Activated naive CD8-positive, alpha-beta T cell treated with anti-CD3 and anti-CD28 coated beads for 36 hours (primary cell): ENCODE results near the gene RALGPS1. TPM values are rescaled to one million over a fixed set of nuclear protein-coding genes. Genes with fewer than 3 reads are reported as not detected.

Experiments used
- DNase-seq: peaks from one replicate; pipeline ENCODE4 v3.0.0; 2021
- H3K27ac Mint-ChIP-seq: one replicate; pipeline ENCODE4 v1.8.0; 2022; ENCODE audit warnings: mild to moderate bottlenecking, moderate library complexity, mixed read lengths
- H3K27me3 Mint-ChIP-seq: one replicate; pipeline ENCODE4 v1.8.0; 2022; ENCODE audit warnings: mild to moderate bottlenecking, mixed read lengths
- H3K36me3 Mint-ChIP-seq: one replicate; pipeline ENCODE4 v1.8.0; 2021; ENCODE audit warnings: mild to moderate bottlenecking, mixed read lengths
- H3K4me1 Mint-ChIP-seq: one replicate; pipeline ENCODE4 v1.8.0; 2021; ENCODE audit warnings: mixed read lengths
- H3K4me3 Mint-ChIP-seq: one replicate; pipeline ENCODE4 v1.8.0; 2022; ENCODE audit warnings: mild to moderate bottlenecking, moderate library complexity, mixed read lengths
- H3K9me3 Mint-ChIP-seq: one replicate; pipeline ENCODE4 v1.8.0; 2022; ENCODE audit warnings: mixed read lengths
- total RNA-seq, 2 experiments: library from RNA; stranded (reverse); gene quantifications; one replicate each; pipeline ENCODE4 v1.2.3, GENCODE V29; 2021

Gene RALGPS1
- total RNA-seq, 2 experiments from 2014 or later: 0.56 to 1.1 TPM

DNA sequence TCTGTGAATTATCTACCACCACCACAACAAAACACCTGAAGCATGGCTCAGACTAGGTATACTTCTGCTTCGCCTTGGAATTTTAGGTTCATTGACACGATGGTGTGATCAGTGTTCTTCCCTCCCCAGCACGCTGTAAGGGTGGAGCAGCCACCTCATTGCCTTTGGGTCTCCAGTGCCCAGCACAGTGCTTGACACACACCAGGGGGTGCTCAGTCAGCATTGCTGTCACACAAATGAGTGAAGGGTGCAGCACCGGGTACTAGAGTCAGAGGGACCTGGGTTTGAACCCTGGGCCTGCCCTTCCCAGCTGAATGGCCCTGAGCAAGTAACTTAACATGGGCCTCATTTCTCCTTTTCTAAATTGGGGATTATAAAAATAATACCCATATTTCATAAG is 217.8 kb downstream of the RALGPS1 start:
- Mint-ChIP-seq H3K36me3 (no peaks in the 10 kb centered on the region), H3K27me3 (no peaks in the 10 kb centered on the region), H3K4me1 (no peaks in the 10 kb centered on the region), H3K27ac (no peak overlapping the region), H3K9me3 (no peaks in the 10 kb centered on the region), H3K4me3 (no peak overlapping the region)
- DNase-seq: no peak

DNA sequence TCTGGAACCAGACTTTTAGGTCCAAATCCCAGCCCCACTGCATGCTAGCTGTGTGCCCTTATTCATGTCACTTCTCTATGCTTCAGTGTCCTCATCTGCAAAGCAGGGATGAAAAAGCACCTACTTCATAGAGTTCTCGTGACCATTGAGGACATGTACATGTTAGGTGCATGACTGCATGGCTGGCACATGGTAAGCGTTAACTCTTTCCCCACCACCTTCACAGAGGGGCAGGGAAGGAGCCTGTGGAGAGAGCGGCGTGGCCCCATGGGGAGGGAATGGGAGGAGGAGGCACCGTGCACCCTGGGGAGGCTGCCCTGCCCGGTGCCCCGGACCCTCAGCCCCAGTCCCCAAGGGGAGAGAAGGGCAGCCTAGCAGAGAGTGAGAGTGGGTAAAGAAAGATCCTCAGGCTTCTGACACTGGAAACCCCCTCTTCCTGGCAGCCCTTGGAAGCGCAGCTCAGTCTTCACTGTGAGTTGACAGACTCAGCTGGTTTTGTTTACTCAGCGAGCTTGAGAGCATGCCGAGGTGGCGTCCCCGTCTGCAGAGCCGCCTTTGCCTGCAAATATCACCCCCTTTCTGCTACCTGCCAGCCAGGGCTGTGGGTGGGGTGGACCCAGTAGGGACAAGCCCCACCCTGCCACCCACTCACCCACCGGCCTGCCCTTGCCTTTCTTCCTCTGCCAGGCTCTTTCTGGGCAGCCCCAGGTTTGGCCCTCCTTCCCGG is 218.5 kb downstream of the RALGPS1 start:
- Mint-ChIP-seq H3K9me3 (no peaks in the 10 kb centered on the region), H3K36me3 (no peaks in the 10 kb centered on the region), H3K4me1 (no peaks in the 10 kb centered on the region), H3K27me3 (no peaks in the 10 kb centered on the region), H3K27ac (no peak overlapping the region), H3K4me3 (no peak overlapping the region)
- DNase-seq: no peak

DNA sequence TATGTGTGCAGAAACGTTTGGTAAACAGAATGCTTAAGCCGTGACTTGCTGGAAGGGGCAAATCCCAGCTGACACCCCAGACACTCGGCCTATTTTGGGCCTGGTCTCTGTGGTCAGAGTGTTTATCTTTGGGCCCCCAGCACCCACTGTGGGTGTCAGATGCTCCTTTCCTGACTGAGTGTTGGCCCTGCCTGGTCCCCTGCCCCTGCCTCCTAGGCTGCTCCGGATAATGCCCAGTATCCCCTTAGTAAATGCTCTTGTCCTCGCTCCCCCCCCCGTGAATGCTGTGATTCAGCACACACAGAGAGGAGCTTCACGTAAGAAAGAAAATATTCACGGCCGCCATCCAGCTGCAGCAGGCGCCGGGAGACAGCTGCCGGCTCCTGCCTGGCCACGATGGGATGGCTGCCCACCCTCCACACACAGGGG is 219.2 kb downstream of the RALGPS1 start:
- H3K4me1 Mint-ChIP-seq: no peaks in the 10 kb centered on the region
- no peak overlapping the region for H3K4me3 Mint-ChIP-seq
- H3K9me3 Mint-ChIP-seq: no peaks in the 10 kb centered on the region
- no peak overlapping the region for H3K27ac Mint-ChIP-seq
- H3K27me3 Mint-ChIP-seq: no peaks in the 10 kb centered on the region
- no peak for DNase-seq
- H3K36me3 Mint-ChIP-seq: no peaks in the 10 kb centered on the region

DNA sequence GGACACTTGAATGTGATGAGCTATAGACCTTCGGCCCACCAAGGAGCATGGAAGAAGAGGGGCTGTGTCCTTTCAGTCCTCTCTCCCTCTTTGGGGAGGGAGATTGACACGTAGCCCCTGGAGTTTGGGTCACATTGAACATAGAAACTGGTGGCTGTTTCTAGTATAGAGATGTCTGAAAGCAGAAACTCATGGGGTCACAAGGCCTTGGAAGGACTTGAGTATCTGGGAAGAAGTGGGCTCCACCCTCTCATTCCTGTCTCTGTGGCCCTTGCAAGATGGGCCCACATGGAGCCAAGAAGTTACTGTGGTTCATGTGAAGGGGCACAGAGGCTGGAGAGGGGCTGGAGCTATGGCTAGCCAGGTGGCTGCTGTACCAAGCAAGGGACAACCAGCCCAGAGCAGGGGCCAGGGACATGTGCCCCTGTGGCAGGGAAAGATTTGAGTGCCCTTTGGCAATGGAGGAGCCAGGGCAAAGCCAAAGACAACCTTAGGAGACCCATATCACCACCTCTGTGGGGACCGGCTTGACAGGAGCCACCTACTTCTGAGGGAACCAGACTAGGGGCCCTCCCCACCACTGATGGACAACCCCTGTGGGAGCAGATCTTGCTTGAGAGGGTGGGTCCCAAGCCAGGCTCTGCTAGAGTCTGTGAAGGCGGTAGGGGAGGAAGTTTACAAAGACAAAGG is 220.6 kb downstream of the RALGPS1 start:
- no peak overlapping the region for H3K4me3 Mint-ChIP-seq
- no peaks in the 10 kb centered on the region for H3K4me1 Mint-ChIP-seq
- no peaks in the 10 kb centered on the region for H3K27me3 Mint-ChIP-seq
- DNase-seq: no peak
- no peak overlapping the region for H3K27ac Mint-ChIP-seq
- no peaks in the 10 kb centered on the region for H3K9me3 Mint-ChIP-seq
- no peaks in the 10 kb centered on the region for H3K36me3 Mint-ChIP-seq

DNA sequence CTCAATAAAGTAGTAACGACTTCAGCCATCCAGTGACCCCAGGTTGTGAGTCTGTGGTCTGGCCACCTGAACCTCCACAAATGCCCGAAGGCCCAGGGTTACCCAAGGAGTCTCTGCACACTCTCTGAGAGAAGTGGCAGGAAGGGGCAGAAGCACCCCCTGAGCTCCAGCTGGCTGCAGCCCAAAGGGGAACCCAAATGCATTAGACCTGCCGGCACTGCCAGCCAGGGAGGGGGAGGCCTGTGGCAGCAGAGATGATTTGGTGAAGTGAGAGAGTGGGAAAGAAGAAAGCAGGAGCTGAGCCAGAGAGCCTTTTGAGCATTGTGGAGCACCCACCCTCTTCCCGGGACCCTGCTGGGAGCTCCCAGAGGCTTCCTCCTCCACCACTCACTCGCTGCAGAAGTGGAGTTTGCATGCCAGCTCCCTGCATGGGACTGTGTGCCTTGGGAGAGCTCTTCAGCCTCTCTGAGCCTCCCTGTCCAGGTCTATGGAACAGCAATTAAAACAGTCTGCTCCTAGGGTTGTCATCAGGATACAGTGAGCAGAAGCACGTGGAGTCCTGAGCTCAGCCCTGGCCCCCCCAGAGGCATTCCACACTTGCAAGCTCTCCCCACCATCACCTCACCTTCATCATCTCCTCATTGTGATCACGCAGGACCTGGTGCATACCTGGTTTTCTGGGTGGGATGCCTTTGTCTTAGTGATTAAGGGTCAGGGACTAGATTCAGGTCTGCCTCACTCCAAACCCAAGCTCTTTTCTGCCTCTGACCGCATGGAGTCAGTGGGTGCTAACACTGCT is 221.7 kb downstream of the RALGPS1 start:
- H3K9me3 Mint-ChIP-seq: no peaks in the 10 kb centered on the region
- H3K4me3 Mint-ChIP-seq: no peak overlapping the region
- no peaks in the 10 kb centered on the region for H3K27me3 Mint-ChIP-seq
- H3K4me1 Mint-ChIP-seq: no peaks in the 10 kb centered on the region
- no peak overlapping the region for H3K27ac Mint-ChIP-seq
- H3K36me3 Mint-ChIP-seq: no peaks in the 10 kb centered on the region
- DNase-seq: no peak

DNA sequence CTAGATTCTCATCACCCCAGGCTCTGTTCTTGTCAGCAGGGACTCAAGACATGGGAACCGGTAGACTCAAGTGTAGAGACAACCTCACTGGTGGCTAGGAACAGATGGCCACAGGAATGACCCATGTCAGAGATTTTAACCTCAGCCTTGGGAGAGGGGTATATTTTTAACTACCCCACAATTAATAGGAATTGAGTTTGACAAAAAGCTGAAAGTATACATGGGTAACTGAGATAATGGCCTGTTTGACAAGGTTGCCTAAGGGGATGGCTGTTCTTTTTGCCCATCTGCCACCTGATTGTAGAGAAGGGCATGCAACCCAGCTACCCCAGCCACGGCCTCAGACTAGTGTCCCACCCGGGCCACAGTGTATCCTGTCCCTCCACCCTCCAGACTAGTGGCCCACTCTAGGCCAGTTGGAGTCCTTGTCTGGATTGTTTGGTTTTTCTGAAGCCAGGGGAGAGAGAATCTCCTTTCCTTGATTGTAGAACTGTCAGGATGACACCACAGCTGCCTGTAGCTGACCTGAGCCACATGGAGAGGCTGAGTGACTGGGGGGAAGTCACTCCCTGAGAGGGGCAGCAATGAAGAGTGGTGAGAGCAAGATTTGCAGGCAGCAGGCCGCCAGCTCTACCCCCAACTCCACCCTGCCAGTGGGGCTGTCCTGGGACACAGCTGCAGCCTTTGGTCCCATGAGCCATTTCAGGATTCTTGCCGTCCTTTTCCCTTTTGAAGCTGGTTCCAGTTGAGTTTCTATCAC is 222.5 kb downstream of the RALGPS1 start:
- Mint-ChIP-seq H3K4me3 (no peak overlapping the region), H3K27me3 (no peaks in the 10 kb centered on the region), H3K27ac (no peak overlapping the region), H3K36me3 (no peaks in the 10 kb centered on the region), H3K9me3 (no peaks in the 10 kb centered on the region), H3K4me1 (no peaks in the 10 kb centered on the region)
- DNase-seq: no peak

DNA sequence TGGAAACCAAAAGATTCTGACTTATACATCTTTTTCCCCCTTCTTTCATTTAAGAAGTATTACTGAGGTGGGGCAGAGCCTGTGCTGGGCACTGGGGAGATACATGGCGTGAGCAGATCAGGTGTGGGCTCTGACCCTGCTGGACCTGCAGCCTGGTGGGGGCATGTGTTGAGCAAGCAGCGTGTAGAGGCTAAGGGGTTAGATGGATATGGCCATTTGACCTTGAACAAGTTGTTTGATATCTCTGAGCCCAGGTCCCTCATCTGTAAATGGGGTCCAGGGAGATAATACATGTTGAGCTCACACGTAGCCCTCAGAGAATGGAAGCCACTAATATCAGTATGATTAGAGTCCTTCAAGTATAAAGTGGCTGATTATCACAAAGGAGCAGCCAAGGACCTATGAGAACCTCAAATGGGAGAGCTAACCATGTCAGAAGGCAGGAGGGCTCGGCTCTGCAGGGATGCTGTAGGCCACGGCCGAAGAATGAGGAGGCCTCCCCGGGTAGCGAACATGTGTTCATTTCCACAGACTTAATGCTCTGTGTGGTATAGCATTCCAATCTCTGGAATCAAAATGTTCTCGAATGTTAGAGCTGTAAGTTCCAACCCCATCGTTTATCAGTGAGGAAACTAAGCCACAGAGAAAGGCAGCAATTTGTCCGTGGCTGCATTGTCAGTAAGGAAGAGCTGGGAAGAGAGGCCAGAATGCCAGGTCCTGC is 223.2 kb downstream of the RALGPS1 start:
- Mint-ChIP-seq H3K9me3 (no peaks in the 10 kb centered on the region), H3K4me3 (no peak overlapping the region), H3K36me3 (no peaks in the 10 kb centered on the region), H3K27me3 (no peaks in the 10 kb centered on the region), H3K4me1 (no peaks in the 10 kb centered on the region), H3K27ac (no peak overlapping the region)
- DNase-seq: no peak

DNA sequence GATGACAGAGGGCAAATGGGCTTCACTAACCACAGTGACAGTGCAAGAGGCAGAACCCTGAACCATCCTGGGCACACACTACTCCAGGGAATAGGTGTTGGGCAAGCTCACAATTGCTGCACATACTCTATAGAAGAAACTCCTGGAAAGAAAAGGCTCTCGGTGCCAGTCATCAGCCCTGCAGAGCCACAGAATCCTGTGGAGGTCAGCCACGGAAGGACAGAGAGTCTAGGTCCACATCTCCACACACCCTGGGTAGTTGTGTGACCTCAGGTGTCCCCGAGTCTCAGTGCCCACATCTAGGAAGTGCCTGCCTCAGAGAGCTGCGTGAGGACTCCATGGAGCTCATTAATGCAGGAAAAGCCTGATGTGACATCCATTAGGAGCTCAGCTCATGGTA is 223.9 kb downstream of the RALGPS1 start:
- Mint-ChIP-seq H3K4me1 (no peaks in the 10 kb centered on the region), H3K36me3 (no peaks in the 10 kb centered on the region), H3K4me3 (no peak overlapping the region), H3K9me3 (no peaks in the 10 kb centered on the region), H3K27me3 (no peaks in the 10 kb centered on the region), H3K27ac (no peak overlapping the region)
- DNase-seq: no peak

DNA sequence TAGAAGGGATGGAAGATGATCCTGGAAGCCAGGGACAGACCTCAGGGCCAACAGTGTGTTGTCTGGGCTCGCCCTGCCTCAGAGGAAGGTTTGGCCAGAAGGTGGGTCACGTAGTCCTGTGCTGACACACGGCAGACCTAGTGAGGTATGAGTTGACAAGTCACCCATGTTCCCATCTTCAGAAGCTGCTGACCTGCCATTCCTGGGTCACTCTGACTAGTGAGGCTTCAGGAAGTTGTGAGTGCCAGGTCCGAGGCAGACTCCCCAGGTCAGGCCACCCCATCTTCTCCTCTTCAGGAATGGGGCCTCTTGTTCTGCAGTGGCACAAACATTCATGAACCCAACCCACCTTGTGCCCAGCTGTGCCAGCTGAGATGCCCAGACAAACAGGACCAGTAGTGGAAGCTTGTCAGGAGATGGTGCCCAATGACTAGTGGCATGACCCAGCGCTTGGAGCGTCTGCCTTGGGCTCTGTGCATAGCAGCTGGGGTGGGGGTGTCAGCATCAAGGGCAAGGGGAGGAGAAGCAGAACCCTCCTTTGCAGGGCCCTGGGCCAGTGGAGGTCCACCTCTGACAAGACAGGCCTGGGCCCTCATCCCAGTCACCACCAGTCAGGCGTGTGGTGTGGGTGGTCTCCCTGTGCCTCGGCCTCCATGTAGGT is 224.6 kb downstream of the RALGPS1 start:
- no peaks in the 10 kb centered on the region for H3K36me3 Mint-ChIP-seq
- no peaks in the 10 kb centered on the region for H3K4me1 Mint-ChIP-seq
- no peaks in the 10 kb centered on the region for H3K9me3 Mint-ChIP-seq
- H3K4me3 Mint-ChIP-seq: no peak overlapping the region
- H3K27me3 Mint-ChIP-seq: no peaks in the 10 kb centered on the region
- no peak overlapping the region for H3K27ac Mint-ChIP-seq
- no peak for DNase-seq

DNA sequence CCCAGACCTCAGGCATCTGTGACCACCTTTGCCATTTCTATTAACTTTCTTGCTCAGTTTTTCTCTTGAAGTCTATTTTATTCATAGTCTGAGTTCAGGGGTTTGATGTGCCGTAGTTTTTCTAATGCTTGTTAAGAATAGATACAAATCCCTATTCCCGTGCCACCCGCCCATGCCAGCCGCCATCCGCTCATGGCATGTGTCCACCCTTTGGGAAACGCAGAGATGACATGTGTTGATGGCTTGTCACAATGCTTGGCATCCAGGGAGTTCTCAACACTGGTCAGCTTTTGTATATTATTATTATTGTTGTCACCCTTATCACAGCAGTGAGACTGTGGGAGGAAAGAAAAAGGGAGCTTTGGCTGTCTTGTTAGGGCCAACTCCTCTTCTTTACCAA is 225.2 kb downstream of the RALGPS1 start:
- DNase-seq: no peak
- no peaks in the 10 kb centered on the region for H3K9me3 Mint-ChIP-seq
- H3K27me3 Mint-ChIP-seq: no peaks in the 10 kb centered on the region
- H3K27ac Mint-ChIP-seq: no peak overlapping the region
- H3K4me3 Mint-ChIP-seq: no peak overlapping the region
- no peaks in the 10 kb centered on the region for H3K36me3 Mint-ChIP-seq
- no peaks in the 10 kb centered on the region for H3K4me1 Mint-ChIP-seq

DNA sequence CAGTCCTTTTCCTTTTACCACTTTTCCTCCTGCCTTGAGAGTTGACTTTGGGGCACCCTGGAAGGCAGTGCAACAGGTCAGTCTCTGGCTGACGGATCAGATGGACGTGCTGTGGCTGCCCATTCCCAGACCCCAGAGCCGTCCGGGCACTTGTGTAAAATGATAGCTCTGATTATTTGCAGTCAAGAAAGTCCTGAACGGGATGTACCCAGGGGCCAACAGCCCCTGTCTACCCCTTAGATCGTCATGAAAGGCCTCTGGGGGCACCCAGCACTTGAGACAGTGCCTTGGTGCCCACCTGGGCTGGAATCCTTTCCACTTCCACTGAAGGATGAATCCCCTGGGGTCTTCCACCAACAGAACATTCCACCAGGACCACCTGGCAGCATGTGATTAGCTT is 225.6 kb downstream of the RALGPS1 start:
- Mint-ChIP-seq H3K27me3 (no peaks in the 10 kb centered on the region), H3K27ac (no peak overlapping the region), H3K4me1 (no peaks in the 10 kb centered on the region), H3K4me3 (no peak overlapping the region), H3K9me3 (no peaks in the 10 kb centered on the region), H3K36me3 (no peaks in the 10 kb centered on the region)
- DNase-seq: no peak

DNA sequence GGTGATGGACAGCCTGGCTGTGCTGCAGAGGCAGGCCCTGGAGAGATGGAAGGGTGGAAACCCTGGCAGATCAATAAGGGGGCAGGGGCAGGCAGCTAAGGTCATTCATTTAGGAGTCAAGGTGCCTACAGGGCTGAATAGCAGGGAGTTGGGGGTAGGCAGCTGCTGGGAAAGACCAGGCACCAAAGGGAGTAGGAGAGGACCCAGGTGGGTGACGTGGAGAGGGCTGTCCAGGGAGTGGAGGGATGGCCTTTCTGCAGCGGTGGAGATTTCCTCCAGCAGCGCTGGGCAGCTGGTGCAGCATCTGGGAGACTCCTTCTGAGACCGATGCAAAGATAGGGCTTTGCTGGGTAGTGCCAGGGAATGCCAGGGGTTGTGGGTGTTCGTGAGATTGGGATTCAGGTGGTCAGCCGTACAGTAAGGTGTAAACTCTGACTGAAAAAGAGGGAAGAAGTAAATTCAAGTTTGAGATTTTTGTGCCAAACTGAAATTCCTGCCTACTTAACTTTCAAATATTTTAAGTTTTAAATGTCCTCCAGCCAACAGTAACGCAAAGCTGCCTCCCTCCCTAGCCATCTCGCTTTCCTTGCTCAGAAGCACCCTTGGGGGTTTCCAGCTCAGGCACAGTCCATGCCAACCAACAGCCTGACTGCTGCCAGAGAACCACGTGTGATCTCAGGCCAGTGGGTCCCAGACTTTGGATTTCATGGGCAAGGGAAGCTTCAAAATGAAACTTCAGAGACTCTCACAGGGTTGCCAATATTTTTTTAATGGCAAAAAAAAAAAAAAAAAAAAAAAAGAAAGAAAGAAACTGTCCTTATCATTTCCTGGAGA is 226.5 kb downstream of the RALGPS1 start:
- no peak for DNase-seq
- Mint-ChIP-seq H3K27me3 (no peaks in the 10 kb centered on the region), H3K4me1 (no peaks in the 10 kb centered on the region), H3K36me3 (no peaks in the 10 kb centered on the region), H3K9me3 (no peaks in the 10 kb centered on the region), H3K27ac (no peak overlapping the region), H3K4me3 (no peak overlapping the region)

DNA sequence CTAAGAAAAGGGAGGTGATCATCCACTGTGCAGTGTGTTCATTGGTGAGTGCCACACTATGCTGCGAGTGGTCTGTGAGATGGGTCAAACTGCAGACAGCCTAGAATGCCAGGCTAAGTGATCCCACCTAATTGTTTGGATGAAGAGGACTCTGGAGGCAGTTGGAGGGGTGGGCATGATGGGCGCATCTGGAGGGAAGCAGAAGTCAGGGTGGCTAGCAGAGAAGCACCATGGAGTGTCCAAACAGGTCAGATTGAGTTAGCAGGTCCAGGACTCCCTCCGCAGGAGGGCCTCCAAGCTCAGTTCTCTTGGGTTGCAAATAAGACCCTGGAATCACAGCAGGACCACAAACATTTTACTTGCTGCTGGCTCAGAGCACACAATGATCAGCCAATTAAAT is 227.7 kb downstream of the RALGPS1 start:
- Mint-ChIP-seq H3K4me1 (no peaks in the 10 kb centered on the region), H3K27me3 (no peaks in the 10 kb centered on the region), H3K36me3 (no peaks in the 10 kb centered on the region), H3K4me3 (no peak overlapping the region), H3K9me3 (peaks cover 4% of the 10 kb centered on the region), H3K27ac (no peak overlapping the region)
- DNase-seq: no peak
